Stimulated activated CD4-positive, alpha-beta T cell treated with anti-CD3 and anti-CD28 coated beads, Interleukin-4, amount 100 ng/mL, for 48 hours (primary cell): ENCODE data around the gene RIF1.
A peak's percentile ranks its signal among the peaks of the same experiment; 100 is the strongest.

ENCODE experiments used
- DNase-seq, 2 donors: peaks; one replicate each; pipeline ENCODE4 v3.0.0-alpha.2; 2020; ENCODE audit warnings: low read depth in 2 of 2

RIF1 gene

DNA sequence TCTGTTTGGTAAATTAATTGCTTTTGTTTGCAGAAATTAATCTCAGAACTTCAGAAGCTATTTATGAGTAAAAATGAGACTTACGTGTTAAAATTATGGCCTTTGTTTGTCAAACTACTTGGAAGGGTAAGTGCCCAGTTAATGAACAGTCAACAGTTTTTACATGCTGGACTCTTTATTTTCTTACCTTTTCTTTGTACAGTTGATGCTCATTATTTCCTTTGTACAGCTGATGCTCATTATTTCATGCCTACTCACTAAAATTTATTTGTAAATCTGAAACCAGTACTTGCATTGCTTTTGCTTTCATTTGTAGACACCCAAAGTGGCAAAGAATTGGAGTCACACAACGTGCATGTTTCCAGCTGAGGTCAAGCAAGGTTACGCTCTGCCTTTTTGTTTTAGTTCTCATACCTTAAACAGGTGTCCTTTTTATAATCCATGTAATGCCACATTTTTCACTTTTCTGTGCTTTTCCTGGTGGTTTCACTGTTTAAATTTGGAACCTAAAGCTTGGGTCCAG, 13.3 kb downstream of the RIF1 start:
- no peak for DNase-seq

DNA sequence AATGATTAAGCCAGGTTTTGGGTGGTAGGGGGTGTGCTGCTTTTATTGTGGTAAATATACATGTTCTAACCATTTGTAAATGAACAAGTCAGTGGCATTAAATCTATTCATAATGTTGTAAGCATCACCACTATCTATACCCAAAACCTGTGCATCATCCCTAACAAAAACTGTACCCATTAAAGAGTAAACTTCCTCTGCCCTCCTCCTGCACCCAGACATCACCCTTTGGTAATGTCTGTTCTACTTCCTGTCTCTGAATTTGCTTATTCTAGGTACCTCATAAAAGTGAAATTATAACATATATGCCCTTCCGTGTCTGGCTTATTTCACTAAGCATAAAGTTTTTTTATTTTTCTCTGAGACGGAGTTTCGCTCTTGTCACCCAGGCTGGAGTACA, 14.1 kb downstream of the RIF1 start:
- DNase-seq: no peak

DNA sequence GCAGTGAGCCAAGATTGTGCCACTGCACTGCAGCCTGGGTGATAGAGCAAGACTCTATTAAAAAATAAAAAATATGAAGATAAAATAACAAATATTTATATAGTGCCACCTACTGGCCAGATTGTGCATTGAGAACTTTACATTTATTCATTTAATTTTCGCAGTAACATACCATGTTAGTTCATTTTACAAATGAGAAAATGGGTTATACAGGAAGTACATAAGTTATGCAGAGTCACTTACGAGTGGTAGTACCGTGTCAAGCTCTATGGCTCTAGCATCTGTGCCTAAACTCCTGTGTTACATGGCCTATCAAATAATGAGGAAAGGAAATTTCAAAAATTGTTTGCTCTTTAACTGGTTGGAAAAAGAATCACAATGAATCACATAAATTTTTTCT, 27.9 kb downstream of the RIF1 start:
- DNase-seq: no peak

DNA sequence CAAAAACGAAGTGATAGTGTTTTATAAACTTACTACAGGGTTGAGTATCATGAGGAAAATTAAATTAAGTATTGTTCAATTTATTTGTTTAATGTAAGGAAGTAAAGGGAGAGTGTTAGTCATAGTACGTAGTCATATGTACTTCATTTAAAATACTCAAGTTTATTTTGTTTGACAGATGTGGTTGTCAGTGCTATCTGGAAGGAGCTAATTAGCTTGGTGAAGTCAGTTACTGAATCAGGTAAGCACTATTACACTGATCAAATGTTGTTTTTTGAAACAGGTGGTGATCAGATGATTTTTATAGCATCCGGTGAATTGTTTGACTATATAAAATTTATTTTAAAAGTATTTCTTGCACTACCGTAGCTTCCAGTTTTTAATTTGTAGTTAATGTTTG, 28.8 kb downstream of the RIF1 start:
- DNase-seq: no peak

DNA sequence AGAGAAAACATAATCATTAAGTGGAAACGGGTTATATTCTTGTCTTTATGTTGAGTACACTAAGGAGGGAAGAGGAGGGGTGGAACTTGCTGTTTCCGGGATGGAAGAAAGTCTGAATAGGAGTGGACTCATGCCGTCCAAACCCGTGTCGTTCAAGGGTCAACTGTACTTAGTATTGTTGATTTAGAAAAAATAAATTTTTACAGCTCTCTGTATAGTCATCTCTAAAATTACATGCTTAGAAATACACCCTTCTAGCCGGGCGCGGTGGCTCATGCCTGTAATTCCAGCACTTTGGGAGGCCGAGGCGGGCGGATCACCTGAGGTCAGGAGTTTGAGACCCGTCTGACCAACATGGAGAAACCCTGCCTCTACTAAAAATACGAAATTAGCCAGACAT, 29.4 kb downstream of the RIF1 start:
- DNase-seq: no peak

DNA sequence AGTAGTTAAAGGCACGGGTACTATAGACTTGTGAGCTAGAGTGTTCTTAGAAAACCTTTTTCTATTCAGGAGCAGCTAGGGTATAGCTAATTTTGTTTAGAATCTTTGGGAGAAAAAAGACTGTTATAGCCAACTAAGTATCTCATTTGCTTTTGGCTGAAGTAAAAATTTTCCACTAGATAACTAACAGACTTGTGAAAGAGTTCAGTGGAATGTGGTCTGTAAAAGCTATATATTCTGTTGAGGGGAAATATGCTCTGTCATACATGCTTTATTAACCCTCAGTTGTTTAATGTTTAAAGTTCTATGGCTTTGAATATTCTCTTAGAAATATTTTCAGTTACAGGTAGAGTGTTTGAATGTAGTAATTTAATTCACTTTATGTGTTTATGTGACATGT, 49.7 kb downstream of the RIF1 start:
- no peak for DNase-seq

DNA sequence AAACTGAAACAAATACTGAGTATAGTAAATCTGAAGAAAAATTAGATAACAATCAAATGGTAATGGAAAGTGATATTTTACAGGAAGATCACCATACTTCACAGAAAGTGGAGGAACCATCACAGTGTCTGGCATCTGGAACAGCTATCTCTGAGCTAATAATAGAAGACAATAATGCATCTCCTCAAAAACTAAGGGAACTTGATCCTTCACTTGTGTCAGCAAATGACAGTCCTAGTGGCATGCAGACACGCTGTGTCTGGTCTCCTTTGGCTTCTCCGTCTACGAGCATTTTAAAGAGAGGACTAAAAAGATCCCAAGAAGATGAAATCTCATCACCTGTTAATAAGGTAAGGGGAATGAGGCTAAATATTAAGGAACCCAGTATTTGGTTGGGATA, 56.1 kb downstream of the RIF1 start:
- no peak for DNase-seq

DNA sequence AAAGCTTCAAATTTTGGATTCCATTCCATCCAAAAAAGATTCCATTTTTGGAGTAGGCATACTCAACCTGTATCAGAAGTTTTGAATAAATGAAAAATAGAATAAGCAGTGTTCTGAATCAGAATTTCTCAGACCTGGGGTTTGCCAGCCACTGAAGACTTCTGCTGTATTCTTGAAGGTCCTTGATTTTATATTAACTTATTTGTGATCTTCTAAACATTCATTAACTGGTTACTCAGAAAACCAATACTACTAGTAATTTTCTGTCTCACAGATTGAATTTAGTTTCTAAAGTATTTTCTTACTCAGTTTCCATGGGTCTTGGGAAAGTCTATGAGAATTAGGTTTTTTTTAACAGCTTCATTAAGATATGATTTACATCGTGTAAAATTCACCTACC, 60.9 kb downstream of the RIF1 start:
- no peak for DNase-seq

DNA sequence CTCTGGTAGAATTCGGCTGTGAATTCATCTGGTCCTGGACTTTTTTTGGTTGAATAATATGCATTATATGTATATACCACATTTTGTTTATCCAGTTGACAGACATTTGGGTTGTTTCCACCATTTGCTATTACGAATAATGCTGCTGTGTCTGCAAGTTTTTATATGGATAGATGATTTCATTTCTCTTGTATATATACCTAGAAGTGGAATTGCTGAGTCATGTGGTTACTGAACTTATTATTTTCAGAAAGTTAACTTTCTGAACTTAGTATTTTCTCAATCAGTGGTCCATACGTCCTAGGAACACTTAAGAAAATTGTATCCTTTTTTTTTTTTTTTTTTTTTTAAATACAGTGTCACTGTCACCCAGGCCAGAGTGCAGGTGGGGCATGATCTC, 63.3 kb downstream of the RIF1 start:
- DNase-seq: no peak

DNA sequence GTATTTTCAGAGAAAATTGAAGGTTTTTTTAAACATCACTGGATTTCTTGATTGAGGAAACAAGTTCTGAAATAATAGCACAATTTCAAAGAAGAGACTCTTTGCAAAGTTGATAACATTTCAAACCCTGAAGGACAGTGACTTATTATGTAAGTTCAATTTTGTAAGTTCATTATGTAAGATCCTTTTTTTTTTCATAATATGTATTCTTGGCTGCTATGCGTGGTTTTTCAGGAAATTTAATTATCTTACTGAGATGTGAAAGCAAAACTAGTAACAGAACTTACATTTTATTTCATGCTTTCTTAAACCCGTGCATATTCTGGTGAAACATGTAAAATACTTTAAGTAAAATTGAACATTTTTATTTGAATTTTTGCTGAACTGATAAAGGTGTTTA, 65.4 kb downstream of the RIF1 start:
- no peak for DNase-seq

DNA sequence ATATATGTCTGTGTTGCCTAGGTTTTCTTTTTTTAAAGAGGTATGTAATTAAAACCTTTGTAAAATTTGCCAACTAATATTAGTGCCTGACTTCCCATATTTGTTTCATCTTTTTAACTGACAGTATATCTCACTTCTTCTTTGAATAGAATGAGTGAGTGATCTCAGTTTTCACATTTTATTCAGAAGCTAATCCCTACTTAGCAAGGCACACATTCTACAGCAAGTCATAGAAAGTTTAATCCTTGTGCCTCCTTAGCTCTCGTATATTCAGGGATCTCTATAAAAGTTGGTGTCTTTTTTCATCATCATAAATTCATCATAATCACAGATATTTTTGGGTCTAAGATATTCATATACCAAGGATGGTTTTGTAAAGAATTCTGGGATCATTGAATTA, 66.6 kb downstream of the RIF1 start:
- DNase-seq: no peak

DNA sequence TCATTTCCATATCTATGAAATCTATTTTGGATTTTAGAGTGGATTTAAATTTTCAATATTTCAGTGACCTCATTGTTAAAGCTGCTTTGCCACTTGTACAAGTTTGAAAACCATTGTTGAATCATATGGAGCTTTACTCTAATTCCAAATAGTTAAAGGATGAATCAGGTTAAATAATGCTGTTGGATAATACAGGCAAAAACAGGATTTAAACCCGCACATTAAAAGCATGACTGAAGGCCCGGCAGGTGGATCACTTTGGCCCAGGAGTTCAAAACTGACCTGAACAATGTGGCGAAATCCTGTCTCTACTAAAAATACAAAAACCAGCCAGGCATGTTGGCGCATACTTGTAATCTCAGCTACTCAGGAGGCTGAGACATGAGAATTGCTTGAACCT, 68.3 kb downstream of the RIF1 start:
- DNase-seq: no peak

DNA sequence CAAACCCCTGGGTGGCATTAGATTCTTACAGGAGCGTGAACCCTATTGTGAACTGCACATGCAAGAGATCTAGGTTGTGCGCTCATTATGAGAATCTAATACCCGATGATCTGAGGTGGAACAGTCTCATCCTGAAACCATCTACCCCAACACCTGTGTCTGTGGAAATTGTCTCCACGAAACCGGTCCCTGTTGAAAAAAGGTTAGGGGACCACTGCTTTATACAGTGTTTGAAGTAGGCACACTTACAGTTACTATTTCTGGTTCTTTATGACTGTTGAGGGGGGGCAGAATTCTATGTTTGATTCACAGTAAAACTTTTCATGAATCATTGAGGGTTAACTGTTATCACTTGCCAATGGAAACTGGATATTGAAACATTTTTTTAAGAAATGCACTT, 72.0 kb downstream of the RIF1 start:
- peak in 1 of 2 donors; percentile 11 for DNase-seq

DNA sequence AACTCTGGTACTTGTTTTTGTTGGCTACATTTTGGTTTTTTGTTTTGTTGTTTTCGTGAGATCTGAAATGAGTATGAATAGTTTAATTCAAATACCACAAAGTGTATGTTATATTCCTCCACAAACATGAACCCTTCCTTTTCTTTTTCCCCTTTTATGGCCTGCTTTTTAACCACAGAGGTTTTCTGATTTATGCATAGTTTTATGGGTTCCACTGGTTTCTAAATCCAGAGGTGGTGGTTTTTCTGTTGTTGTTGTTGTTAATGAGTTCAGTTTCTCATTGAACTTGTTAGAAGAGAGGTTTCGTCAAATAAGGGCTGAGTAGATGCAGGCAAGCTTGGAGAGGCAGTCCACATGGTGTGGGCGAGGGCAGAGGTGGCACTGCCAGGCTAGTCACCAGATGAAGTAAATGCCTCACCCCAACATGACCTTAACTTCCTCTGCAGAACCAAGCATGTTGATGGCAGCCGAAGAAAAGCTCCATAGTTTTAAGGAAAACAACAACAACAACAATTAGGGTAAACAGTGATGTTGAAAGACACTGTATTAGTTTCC, 72.5 kb downstream of the RIF1 start:
- DNase-seq: peak in 1 of 2 donors; percentile 11

DNA sequence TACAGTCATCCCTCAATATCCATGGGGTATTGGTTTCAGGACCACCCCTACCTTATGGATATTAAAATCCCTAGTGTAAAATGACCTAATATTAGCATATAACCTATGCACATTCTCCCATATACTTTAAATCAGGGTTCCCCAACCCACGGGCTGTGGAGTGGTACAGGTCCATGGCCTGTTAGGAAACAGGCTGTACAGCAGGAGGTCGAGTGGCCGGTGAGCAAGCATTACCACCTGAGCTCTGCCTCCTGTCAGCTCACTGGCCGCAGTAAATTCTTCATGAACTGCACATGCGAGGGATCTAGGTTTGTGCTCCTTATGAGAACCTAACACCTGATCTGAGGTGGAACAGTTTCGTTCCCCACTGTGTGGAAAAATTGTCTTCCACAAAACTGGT, 73.8 kb downstream of the RIF1 start:
- no peak for DNase-seq

DNA sequence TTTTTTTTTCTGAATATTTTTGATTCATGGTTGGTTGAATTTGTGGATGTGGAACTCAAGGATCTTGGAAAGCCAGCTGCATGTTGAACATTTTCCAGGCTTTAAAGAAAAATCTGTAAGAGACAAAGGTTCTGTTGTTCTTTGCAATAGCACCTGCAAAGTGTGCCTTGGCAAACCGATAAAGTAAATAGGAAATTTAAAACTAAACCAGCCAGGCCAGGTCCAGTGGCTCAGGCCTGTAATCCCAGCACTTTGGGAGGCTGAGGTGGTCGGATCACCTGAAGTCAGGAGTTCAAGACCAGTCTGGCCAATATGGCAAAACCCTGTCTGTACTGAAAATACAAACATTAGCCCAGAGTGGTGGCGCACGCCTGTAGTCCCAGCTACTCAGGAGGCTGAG, 74.4 kb downstream of the RIF1 start:
- DNase-seq: no peak

DNA sequence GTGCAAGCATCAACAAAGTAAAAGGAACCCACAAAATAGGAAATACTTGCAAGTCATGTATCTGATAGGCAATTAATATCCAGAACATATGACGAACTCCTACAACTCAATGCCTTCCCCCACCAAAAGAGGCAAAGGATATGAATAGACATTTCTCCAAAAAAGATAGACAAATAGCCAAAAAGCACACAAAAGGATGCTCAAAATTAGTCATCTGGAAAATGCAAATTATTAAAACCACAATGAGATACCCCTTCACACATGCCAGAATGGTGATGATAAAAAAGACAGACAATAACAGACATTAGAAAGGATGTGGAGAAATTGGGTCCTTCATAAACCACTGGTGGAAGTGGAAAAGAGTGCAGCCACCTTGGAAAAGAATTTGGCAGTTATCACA, 76.4 kb downstream of the RIF1 start:
- no peak for DNase-seq

DNA sequence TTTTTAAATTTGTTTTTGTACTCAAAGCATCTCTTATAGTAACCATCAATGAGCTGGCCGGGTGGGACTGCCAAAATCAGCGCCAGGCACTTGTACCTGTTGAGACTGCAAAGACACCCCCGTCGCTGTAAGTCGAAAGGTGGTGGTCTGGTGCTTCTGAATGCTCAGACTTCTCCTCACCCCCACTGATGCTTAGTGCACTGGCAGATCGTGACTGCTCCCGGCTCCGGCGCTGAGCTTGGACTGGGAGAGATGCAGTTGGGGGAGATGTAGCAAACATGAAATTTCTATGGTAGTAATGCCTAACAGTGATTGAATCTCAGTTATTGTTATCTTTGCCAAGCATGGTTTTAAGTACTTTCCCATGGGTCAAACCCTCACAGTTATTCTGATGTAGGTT, 80.6 kb downstream of the RIF1 start:
- DNase-seq: no peak

DNA sequence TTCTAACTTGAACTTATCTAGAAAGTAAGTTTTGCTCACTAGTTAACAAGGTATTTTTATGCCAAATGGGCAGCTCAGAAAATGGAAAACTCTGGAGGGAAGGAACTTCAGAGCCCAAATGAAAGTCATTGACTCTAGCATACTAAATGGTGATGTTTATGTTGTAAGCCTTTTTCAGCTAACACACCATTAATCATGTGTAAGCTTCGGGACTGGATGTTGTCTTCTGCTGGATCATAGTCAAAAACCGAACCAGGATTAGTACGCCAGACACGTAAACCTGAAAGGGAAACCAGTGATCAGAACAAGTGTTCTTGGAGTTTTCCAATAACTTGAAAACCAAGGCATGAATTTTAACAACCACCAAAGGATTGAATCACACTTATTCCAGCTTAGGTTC, 81.8 kb downstream of the RIF1 start:
- no peak for DNase-seq

DNA sequence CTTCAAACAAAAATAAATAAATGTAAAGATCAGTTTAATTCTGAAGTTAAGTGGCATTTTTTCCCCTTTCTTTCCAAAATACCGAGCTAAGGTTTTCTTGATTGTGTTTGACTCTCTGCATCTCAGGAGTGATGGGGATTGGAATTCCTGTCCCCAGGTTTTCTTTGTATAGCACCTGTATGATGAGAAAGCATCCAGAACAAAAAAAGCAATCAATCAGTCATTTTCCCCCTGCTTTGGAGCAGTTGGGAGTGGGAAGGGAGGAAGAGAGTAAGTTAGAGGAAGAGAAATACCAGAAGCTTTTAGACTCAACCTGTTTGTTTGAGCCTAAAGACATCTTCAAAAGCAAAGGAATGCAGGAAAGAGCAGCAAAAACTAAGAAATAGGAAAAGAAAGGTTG, 88.5 kb downstream of the RIF1 start:
- DNase-seq: no peak

DNA sequence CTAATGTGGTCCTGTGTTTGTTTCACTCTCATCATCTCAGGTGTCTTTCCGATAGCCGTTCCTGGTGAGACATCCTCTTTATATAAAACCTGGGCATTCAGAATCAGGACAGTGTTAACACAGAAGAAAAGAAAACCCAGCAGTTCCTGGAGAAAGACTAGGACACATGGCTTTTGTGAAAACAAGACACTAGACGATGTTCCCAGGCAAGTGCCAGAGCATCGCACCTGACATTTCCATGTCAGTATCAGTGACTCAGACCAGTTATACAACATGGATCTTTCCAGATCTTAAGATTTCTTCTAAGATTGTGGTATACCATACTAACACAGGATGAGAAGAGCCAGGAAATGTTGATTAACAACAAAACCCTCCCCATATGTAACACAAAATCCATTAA, 96.5 kb downstream of the RIF1 start:
- DNase-seq: no peak

DNA sequence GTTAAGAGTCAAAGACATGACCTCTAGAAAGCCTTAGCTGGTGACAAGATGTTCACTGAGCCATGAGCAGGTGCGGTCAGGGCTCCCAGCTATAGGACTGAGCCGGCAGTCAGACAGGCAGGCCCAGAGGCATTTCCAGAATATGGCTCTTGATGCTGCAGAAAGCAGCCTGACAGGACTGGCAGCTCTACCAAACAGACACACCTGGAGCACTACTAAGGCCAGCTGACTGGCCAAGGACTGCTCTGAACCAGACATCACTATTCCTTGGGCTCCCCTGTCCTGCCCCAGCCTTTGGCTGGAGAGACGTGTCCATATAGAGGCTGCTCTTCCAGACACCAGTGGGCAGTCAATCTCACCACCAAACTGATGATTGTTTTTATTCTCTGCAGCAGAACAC, 98.8 kb downstream of the RIF1 start:
- DNase-seq: no peak

DNA sequence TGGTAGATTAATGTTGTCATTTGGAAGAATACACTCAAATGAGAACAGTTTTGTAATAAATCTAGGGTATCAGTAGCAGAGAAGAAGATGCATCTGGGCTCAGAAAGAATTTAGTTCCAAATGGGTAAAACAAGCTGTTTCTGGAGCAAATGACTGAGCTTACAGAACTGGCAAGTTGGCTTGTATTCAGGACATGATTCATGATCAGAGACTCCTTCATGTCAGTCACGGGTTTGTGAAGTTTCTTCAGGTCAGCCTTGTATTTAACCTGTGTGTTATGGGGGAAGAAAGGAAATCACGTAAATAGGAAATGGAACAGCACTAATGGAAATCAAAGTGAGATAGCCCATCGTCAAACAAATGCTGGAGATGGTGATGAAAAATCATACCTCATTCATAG, 109.1 kb downstream of the RIF1 start:
- DNase-seq: no peak

DNA sequence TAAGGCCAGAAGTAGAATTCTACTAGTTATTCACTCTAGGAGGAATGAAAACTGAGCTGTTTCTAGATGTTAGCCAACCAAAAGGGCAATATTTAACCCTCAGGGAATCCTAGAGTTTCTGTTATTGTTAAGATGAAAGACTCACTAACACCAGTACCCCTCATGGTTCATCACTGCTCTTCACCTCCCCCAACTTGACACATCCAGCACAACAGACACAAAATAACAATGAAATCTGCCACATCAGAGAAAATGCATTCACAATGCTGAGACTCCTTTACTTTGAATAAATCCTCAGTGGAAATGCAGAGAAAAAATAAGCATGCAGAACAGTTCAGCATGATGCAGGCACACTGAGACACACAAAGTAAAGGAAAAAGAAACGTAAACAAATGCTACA, 111.3 kb downstream of the RIF1 start:
- DNase-seq: no peak

DNA sequence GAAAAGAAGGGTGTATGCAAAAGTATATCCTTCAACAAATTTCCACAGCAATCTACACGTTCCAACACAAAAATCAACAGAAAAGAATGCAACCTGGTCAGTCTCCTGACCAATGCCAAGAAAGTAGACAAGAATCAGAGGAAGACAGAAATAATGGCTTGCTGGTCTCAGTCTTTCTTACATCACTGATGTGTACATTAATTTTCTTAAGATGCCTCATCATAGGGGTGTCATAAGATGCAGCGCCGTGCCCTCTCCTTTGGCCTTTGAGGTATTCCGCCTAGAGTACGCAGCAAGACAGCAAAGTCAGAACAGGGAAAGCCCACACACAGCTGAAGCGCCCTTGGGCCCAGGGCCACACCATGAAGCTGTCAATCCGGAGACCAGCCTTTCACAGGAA, 112.9 kb downstream of the RIF1 start:
- no peak for DNase-seq
